ENCODE data around the gene GPR82. TPM values are rescaled to one million over a fixed set of nuclear protein-coding genes. Genes with fewer than 3 reads are reported as not detected.

GPR82 gene
- total RNA-seq, 4 donors from 2014 or later, result 0.40 to 1.7 (median 0.88) TPM; not detected in 1

- no peaks in the 10 kb centered on the region for H3K9me3 ChIP-seq
- TF ChIP-seq CTCF (IDR thresholded peaks at IDR 0.05) (no peak), POLR2A (IDR thresholded peaks at IDR 0.05) (no peak)
- no peak for DNase-seq
- no peak overlapping the region for H3K27ac ChIP-seq
- no peak overlapping the region for H3K4me3 ChIP-seq
- no peaks in the 10 kb centered on the region for H3K27me3 ChIP-seq
- H3K4me1 ChIP-seq, result no peaks in the 10 kb centered on the region
- H3K36me3 ChIP-seq, result no peaks in the 10 kb centered on the region
Observed at GRCh38 chrX:41750716-41751115, 26.7 kb downstream of the GPR82 start.

DNA sequence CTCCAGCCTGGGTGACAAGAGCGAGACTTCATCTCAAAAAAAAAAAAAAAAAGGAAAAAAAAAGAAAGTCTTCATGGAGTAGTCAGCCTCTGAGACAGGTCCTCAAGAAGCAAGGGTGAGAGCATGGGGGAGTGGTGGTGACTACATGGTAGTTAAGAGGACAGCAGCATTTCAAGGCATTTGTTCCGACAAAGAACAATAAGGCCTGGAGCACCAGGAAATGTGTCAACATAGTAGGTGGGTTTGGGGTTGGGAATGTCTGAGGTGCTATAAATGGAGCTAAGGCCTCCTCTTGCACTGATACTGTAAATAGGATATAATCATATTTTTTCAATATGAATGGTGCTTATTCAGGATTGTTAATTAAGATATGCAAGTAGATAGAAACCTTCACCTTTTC lies 34.4 kb downstream of the GPR82 start:
- DNase-seq, result no peak
- no peak overlapping the region for H3K4me3 ChIP-seq
- no peak overlapping the region for H3K27ac ChIP-seq
- no peaks in the 10 kb centered on the region for H3K36me3 ChIP-seq
- H3K27me3 ChIP-seq, result no peaks in the 10 kb centered on the region
- no peaks in the 10 kb centered on the region for H3K9me3 ChIP-seq
- TF ChIP-seq POLR2A (IDR thresholded peaks at IDR 0.05) (no peak), CTCF (IDR thresholded peaks at IDR 0.05) (no peak)
- no peaks in the 10 kb centered on the region for H3K4me1 ChIP-seq

DNA sequence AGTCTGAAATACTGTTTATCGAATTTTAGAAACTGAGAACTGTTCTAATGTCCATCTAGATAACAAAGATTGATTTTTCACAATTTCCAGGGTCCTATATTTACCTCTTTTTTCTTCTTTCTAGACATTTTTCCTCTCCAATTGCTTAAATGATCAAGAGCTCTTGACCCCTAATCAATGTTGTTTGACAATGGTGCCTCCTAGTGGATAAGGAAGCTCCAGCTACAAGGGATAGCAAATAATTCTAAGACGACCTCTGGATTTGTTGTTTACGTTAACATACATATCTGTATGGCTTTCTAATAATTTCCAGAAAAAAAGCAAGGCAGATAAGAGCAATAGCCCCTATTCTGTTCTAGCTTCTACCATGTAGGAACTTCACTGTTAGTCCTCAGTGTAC lies 35.8 kb downstream of the GPR82 start:
- H3K36me3 ChIP-seq, result no peaks in the 10 kb centered on the region
- no peak for DNase-seq
- no peak overlapping the region for H3K4me3 ChIP-seq
- H3K4me1 ChIP-seq, result no peaks in the 10 kb centered on the region
- no peak overlapping the region for H3K27ac ChIP-seq
- no peaks in the 10 kb centered on the region for H3K27me3 ChIP-seq
- TF ChIP-seq POLR2A (IDR thresholded peaks at IDR 0.05) (no peak), CTCF (IDR thresholded peaks at IDR 0.05) (peak in 5 of 6 experiments; percentile 19 to 58 (median 44))
- H3K9me3 ChIP-seq, result no peaks in the 10 kb centered on the region

GRCh38 chrX:41761169-41761568 lies 37.2 kb downstream of the GPR82 start:
- TF ChIP-seq POLR2A (IDR thresholded peaks at IDR 0.05) (no peak), CTCF (IDR thresholded peaks at IDR 0.05) (no peak)
- Histone ChIP-seq H3K36me3 (no peaks in the 10 kb centered on the region), H3K4me1 (no peaks in the 10 kb centered on the region), H3K4me3 (no peak overlapping the region), H3K27ac (no peak overlapping the region), H3K27me3 (no peaks in the 10 kb centered on the region), H3K9me3 (no peaks in the 10 kb centered on the region)
- no peak for DNase-seq

DNA sequence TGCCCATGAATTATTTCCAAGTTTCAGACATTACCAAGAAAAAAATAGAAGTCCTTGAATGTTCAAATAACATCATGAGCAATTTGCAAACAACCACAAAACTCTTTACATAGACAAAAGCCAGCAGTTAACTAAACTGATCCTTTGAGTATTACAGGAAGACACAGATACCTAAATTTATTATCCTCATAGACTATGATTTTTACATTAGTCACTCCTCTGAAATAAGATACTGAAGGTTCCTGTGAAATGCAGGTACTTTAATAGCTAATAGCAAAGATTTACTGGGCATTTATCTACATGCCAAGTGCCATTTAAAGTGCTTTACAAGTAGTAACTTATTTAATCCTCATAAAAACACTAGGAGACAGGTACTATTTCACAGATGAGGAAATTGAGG lies 37.7 kb downstream of the GPR82 start:
- Histone ChIP-seq H3K36me3 (no peaks in the 10 kb centered on the region), H3K4me1 (no peaks in the 10 kb centered on the region), H3K27ac (no peak overlapping the region), H3K27me3 (no peaks in the 10 kb centered on the region), H3K4me3 (no peak overlapping the region), H3K9me3 (no peaks in the 10 kb centered on the region)
- DNase-seq, result no peak
- no peak for TF ChIP-seq POLR2A (IDR thresholded peaks at IDR 0.05)
- no peak for TF ChIP-seq CTCF (IDR thresholded peaks at IDR 0.05)

- no peak for DNase-seq
- H3K4me3 ChIP-seq, result no peak overlapping the region
- H3K36me3 ChIP-seq, result no peaks in the 10 kb centered on the region
- no peak overlapping the region for H3K27ac ChIP-seq
- H3K9me3 ChIP-seq, result no peaks in the 10 kb centered on the region
- TF ChIP-seq POLR2A (IDR thresholded peaks at IDR 0.05) (no peak), CTCF (IDR thresholded peaks at IDR 0.05) (no peak)
- H3K4me1 ChIP-seq, result no peaks in the 10 kb centered on the region
- H3K27me3 ChIP-seq, result no peaks in the 10 kb centered on the region
Observed at GRCh38 chrX:41779030-41779564, 55.1 kb downstream of the GPR82 start.

Measured in Peyer's patch (tissue), 4 donors.